SK-N-MC (cell line): ENCODE measurements around the gene POU6F2.

Experiments
- EZH2 ChIP-seq: fragments of 200-600 bp; sonication (generic); IDR thresholded peaks from one replicate; pipeline ENCODE4 v1.6.1; 2017; ENCODE audit warnings: antibody characterized with exemption
- POLR2AphosphoS5 ChIP-seq: IDR thresholded peaks from 2 replicates; pipeline ENCODE4 v1.6.1; 2012; ENCODE audit warnings: mild to moderate bottlenecking, low read depth, low read length, borderline replicate concordance

GRCh38 chr7:38934051-38934450 is 43.7 kb upstream of the POU6F2 start:
- TF ChIP-seq POLR2AphosphoS5 (no peak), EZH2 (no peak)
